HCT116 (cell line): ENCODE measurements around the gene TMEM239. TPM values are rescaled to one million over a fixed set of nuclear protein-coding genes. Genes with fewer than 3 reads are reported as not detected.

Experiments used
- ATAC-seq: fragments of 200-7000 bp; cut with Tn5 transposase; 2 replicates; pipeline ENCODE4 v1.9.1; 2020; ENCODE audit warnings: mild to moderate bottlenecking, moderate library complexity
- BruUV-seq: library from RNA; stranded (reverse); fragments of 400-500 nt; replicated peaks from 2 replicates; lab custom pipeline; 2021; lab: Mats Ljungman, UMichigan
- CTCF ChIA-PET: fragments of 300-600 bp; sonication (Branson Sonifier 250); formaldehyde crosslinking; loops from one replicate; lab custom pipeline; 2021; ENCODE audit warnings: antibody characterized with exemption; lab: Charles Lee
- POLR2A ChIA-PET: fragments of 300-600, 350-600 bp; sonication (Branson Sonifier 250); formaldehyde crosslinking; loops from one replicate; lab custom pipeline; 2021; ENCODE audit warnings: antibody characterized with exemption; lab: Charles Lee
- RAD21 ChIA-PET, 2 experiments: fragments of 300-600 bp; sonication (Branson Sonifier 250); formaldehyde crosslinking; loops; one replicate each; lab custom pipeline; 2023; ENCODE audit warnings: low total read pairs in 2 of 2; ENCODE audit not compliant: uncharacterized antibody in 2 of 2, unreplicated experiment in 2 of 2, low non-redundant PET in 1 of 2; lab: Charles Lee
- DNase-seq: peaks from one replicate; pipeline ENCODE4 v3.0.0-alpha.2; 2010; ENCODE audit warnings: low read depth, low spot score
- H2AFZ ChIP-seq: fragments of 200-600 bp; shearing (Covaris generic), sonication (generic); 2 replicates; pipeline ENCODE4 v1.6.1; 2017; ENCODE audit warnings: low read depth, mixed run types, mixed read lengths, antibody characterized with exemption, low read length; ENCODE audit not compliant: poor library complexity, severe bottlenecking
- H3K27ac ChIP-seq: 2 replicates; pipeline ENCODE4 v1.5.1; 2012; ENCODE audit warnings: low read depth, low read length
- H3K27me3 ChIP-seq: fragments of 200-600 bp; sonication (generic); 2 replicates; pipeline ENCODE4 v1.6.1; 2016; ENCODE audit warnings: mixed run types, low read length, mixed read lengths; ENCODE audit not compliant: insufficient read depth
- H3K36me3 ChIP-seq, 2 experiments: fragments of 200-500 bp in 1 of 2; fragments of 200-600 bp in 1 of 2; sonication (Bioruptor generic) in 1 of 2; sonication (generic) in 1 of 2; 2 replicates each; pipeline versions ENCODE4 v1.5.1 to v1.6.1; 2014 to 2016; ENCODE audit warnings: low read length in 2 of 2, inconsistent platforms in 1 of 2, mixed read lengths in 1 of 2, mixed run types in 1 of 2; ENCODE audit not compliant: insufficient read depth in 2 of 2, control insufficient read depth in 1 of 2
- H3K4me1 ChIP-seq, 2 experiments: fragments of 200-600 bp in 1 of 2; sonication (generic) in 1 of 2; 2 replicates each; pipeline versions ENCODE4 v1.5.1 to v1.6.1; 2012 to 2017; ENCODE audit warnings: low read length in 2 of 2, inconsistent platforms in 1 of 2, mild to moderate bottlenecking in 1 of 2, mixed read lengths in 1 of 2, mixed run types in 1 of 2, moderate library complexity in 1 of 2; ENCODE audit not compliant: insufficient read depth in 2 of 2, control insufficient read depth in 1 of 2
- H3K4me2 ChIP-seq: fragments of 200-600 bp; sonication (generic); 2 replicates; pipeline ENCODE4 v1.6.1; 2017; ENCODE audit warnings: mixed run types, low read length, mixed read lengths
- H3K4me3 ChIP-seq, 2 experiments: fragments of 200-600 bp in 1 of 2; sonication (generic) in 1 of 2; replicated peaks in 1 of 2; 2 replicates each; pipeline ENCODE4 v1.5.1; 2011 to 2016; ENCODE audit warnings: low read length in 2 of 2, control low read depth in 1 of 2, low read depth in 1 of 2, mild to moderate bottlenecking in 1 of 2, mixed read lengths in 1 of 2, mixed run types in 1 of 2
- H3K79me2 ChIP-seq: fragments of 200-600 bp; sonication (generic); 2 replicates; pipeline ENCODE4 v1.6.1; 2017; ENCODE audit warnings: mild to moderate bottlenecking, mixed run types, low read length, moderate library complexity, mixed read lengths; ENCODE audit not compliant: insufficient read depth
- H3K9ac ChIP-seq: fragments of 200-600 bp; sonication (generic); 2 replicates; pipeline ENCODE4 v1.6.1; 2016; ENCODE audit warnings: low read length, mixed read lengths
- H3K9me2 ChIP-seq: fragments of 200-600 bp; sonication (generic), shearing (Covaris generic); 2 replicates; pipeline ENCODE4 v1.6.1; 2017; ENCODE audit warnings: mixed run types, mild to moderate bottlenecking, moderate library complexity; ENCODE audit not compliant: insufficient read depth
- H3K9me3 ChIP-seq, 2 experiments: fragments of 200-500 bp in 1 of 2; fragments of 200-600 bp in 1 of 2; sonication (Bioruptor generic) in 1 of 2; sonication (generic) in 1 of 2; 2 replicates each; pipeline ENCODE4 v1.6.1; 2014 to 2017; ENCODE audit warnings: low read length in 2 of 2, mixed read lengths in 2 of 2, inconsistent platforms in 1 of 2, low read depth in 1 of 2, mild to moderate bottlenecking in 1 of 2, mixed run types in 1 of 2, moderate library complexity in 1 of 2; ENCODE audit not compliant: control insufficient read depth in 1 of 2, insufficient read depth in 1 of 2
- H4K20me1 ChIP-seq: fragments of 200-600 bp; sonication (generic), shearing (Covaris generic); 2 replicates; pipeline ENCODE4 v1.6.1; 2017; ENCODE audit warnings: mixed run types, mild to moderate bottlenecking, moderate library complexity; ENCODE audit not compliant: insufficient read depth
- ATF3 ChIP-seq: IDR thresholded peaks from 2 replicates; pipeline ENCODE4 v1.6.1; 2012
- CBX3 ChIP-seq: IDR thresholded peaks from 2 replicates; pipeline ENCODE4 v1.6.1; 2012; ENCODE audit warnings: low read depth
- CEBPB ChIP-seq: IDR thresholded peaks from 2 replicates; pipeline ENCODE4 v1.6.1; 2012; ENCODE audit warnings: low read depth
- CTCF ChIP-seq, 3 experiments: fragments of 200-600 bp in 1 of 3; sonication (generic) in 1 of 3; IDR thresholded peaks in 2 of 3; conservative IDR thresholded peaks in 1 of 3; 2 replicates each; pipeline ENCODE4 v1.5.1; 2012 to 2017; ENCODE audit warnings: low read depth in 2 of 3, low read length in 2 of 3, antibody characterized with exemption in 1 of 3, borderline replicate concordance in 1 of 3, control low read depth in 1 of 3, mild to moderate bottlenecking in 1 of 3, mixed read lengths in 1 of 3, mixed run types in 1 of 3, moderate library complexity in 1 of 3; ENCODE audit not compliant: insufficient read depth in 1 of 3
- EGR1 ChIP-seq: IDR thresholded peaks from 2 replicates; pipeline ENCODE4 v1.6.1; 2012; ENCODE audit warnings: low read depth
- EZH2 ChIP-seq: fragments of 200-600 bp; sonication (generic); IDR thresholded peaks from 2 replicates; pipeline ENCODE4 v1.6.1; 2017; ENCODE audit warnings: antibody characterized with exemption, mixed run types
- FOSL1 ChIP-seq: IDR thresholded peaks from 2 replicates; pipeline ENCODE4 v1.6.1; 2012; ENCODE audit warnings: low read depth
- RAD21 ChIP-seq: IDR thresholded peaks from 2 replicates; pipeline ENCODE4 v1.6.1; 2012; ENCODE audit warnings: low read depth, mild to moderate bottlenecking
- REST ChIP-seq: IDR thresholded peaks from 2 replicates; pipeline ENCODE4 v1.6.1; 2012; ENCODE audit warnings: low read depth
- SIN3A ChIP-seq: IDR thresholded peaks from 2 replicates; pipeline ENCODE4 v1.6.1; 2012; ENCODE audit warnings: low read depth
- SP1 ChIP-seq: IDR thresholded peaks from 2 replicates; pipeline ENCODE4 v1.6.1; 2012; ENCODE audit warnings: low read depth
- SRF ChIP-seq: IDR thresholded peaks from 2 replicates; pipeline ENCODE4 v1.6.1; 2012; ENCODE audit warnings: low read depth
- YY1 ChIP-seq: IDR thresholded peaks from 2 replicates; pipeline ENCODE4 v1.6.1; 2011; ENCODE audit warnings: low read length, low read depth, moderate library complexity, mild to moderate bottlenecking; ENCODE audit not compliant: insufficient replicate concordance; ENCODE audit errors: extremely low read depth
- ZFX ChIP-seq: fragments of 450-650 bp; IDR thresholded peaks from 2 replicates; pipeline ENCODE4 v1.6.1; 2017
- intact Hi-C: fragments of 100-400 bp; cut with micrococcal nuclease; formaldehyde crosslinking; loops from 2 replicates; pipeline ENCODE4 v1.10.0; 2022
- total RNA-seq: library from RNA; stranded (reverse); gene quantifications from one replicate; pipeline ENCODE4 v1.2.1, GENCODE V29; 2021; ENCODE audit not compliant: unreplicated experiment

Gene TMEM239
- total RNA-seq, 1 experiment from 2014 or later = not detected

GRCh38 chr20:2851086-2851485 lies 34.9 kb downstream of the TMEM239 start:
- no peak overlapping the region for H3K27ac ChIP-seq
- H3K9ac ChIP-seq = no peak overlapping the region
- no peaks in the 10 kb centered on the region for H3K4me1 ChIP-seq
- H3K4me2 ChIP-seq = no peak overlapping the region
- H3K79me2 ChIP-seq = no peaks in the 10 kb centered on the region
- H3K9me2 ChIP-seq = no peaks in the 10 kb centered on the region
- TF ChIP-seq ATF3 (no peak), SP1 (no peak), RAD21 (no peak), SIN3A (no peak), EGR1 (no peak), YY1 (no peak), ZFX (no peak), CEBPB (no peak), SRF (no peak), EZH2 (no peak), CTCF (IDR thresholded peaks at IDR 0.05 in 2 of 3, conservative IDR thresholded peaks at IDR 0.05 in 1 of 3; ENCODE audit: borderline replicate concordance in 1 of 3, insufficient read depth in 1 of 3, low read depth in 2 of 3, low read length in 2 of 3) (no peak), CBX3 (no peak), FOSL1 (no peak), REST (no peak)
- H3K9me3 ChIP-seq = no peaks in the 10 kb centered on the region
- ChIA-PET CTCF (interaction anchor here (2.0 to 2.5 kb wide), 2 partner anchors 95 to 99 kb away, joined by 11 to 29 read pairs; no protein-coding TSS in a partner anchor), RAD21 (interaction anchor here in 1 of 2 experiments (2.1 kb wide), 1 partner anchor 95 kb away, joined by 6 read pairs; no protein-coding TSS in a partner anchor), POLR2A (no interaction called here)
- no TSS peak for BruUV-seq
- no peak overlapping the region for H3K4me3 ChIP-seq
- ATAC-seq (no peak), DNase-seq (no peak)
- H3K36me3 ChIP-seq = no peaks in the 10 kb centered on the region
- no peaks in the 10 kb centered on the region for H4K20me1 ChIP-seq
- intact Hi-C loops = loop anchor here (5.0 kb wide), 1 partner anchor 164 kb away; no protein-coding TSS in a partner anchor
- H2AFZ ChIP-seq = no peak overlapping the region
- no peaks in the 10 kb centered on the region for H3K27me3 ChIP-seq
